HEK293 (cell line): ENCODE results near the gene CAB39L.

Source experiments
- CTCF ChIA-PET: fragments of 350-600 bp; formaldehyde crosslinking; extraction: SDS; loops from one replicate; lab custom pipeline; 2021; ENCODE audit warnings: antibody characterized with exemption; lab: Yijun Ruan, JAX
- POLR2A ChIA-PET: fragments of 300-600 bp; formaldehyde crosslinking; extraction: SDS; loops from one replicate; lab custom pipeline; 2020; ENCODE audit warnings: antibody characterized with exemption, inconsistent platforms; lab: Yijun Ruan, JAX
- H3K27ac ChIP-seq: fragments of 200-500 bp; sonication (Bioruptor generic); 2 replicates; pipeline ENCODE4 v1.5.1; 2014; ENCODE audit warnings: low read depth, low read length, control low read depth, inconsistent platforms; ENCODE audit errors: extremely low read depth
- H3K36me3 ChIP-seq, 2 experiments: fragments of 200-500 bp in 1 of 2; sonication (Bioruptor generic) in 1 of 2; 1 replicate in 1 of 2; 2 replicates in 1 of 2; pipeline ENCODE4 v1.5.1; 2014 to 2017; ENCODE audit warnings: inconsistent platforms in 2 of 2, low read length in 2 of 2; ENCODE audit not compliant: control insufficient read depth in 2 of 2, insufficient read depth in 1 of 2
- H3K4me1 ChIP-seq: fragments of 200-500 bp; sonication (Bioruptor generic); 2 replicates; pipeline ENCODE4 v1.5.1; 2014; ENCODE audit warnings: mild to moderate bottlenecking, low read length, inconsistent platforms; ENCODE audit not compliant: control insufficient read depth, insufficient read depth
- H3K4me3 ChIP-seq: 2 replicates; pipeline ENCODE4 v1.5.1; 2011; ENCODE audit warnings: low read depth, mild to moderate bottlenecking, control low read depth, low read length, moderate library complexity
- H3K9me3 ChIP-seq: fragments of 200-500 bp; sonication (Bioruptor generic); 2 replicates; pipeline ENCODE4 v1.5.1; 2014; ENCODE audit warnings: low read depth, low read length, inconsistent platforms; ENCODE audit not compliant: control insufficient read depth, insufficient read depth
- BCL11A ChIP-seq: fragments of 450-650 bp; formaldehyde crosslinking; IDR thresholded peaks from 2 replicates; pipeline ENCODE4 v1.5.1; 2016; ENCODE audit warnings: low read depth, missing biosample characterization, missing genetic modification characterization
- HOXC10 ChIP-seq: sonication (generic); formaldehyde crosslinking; IDR thresholded peaks from 2 replicates; pipeline ENCODE4 v1.8.1; 2023; ENCODE audit warnings: mild to moderate bottlenecking, missing genetic modification reagents
- KLF17 ChIP-seq: fragments of 450-650 bp; formaldehyde crosslinking; IDR thresholded peaks from 2 replicates; pipeline ENCODE4 v1.5.1; 2016; ENCODE audit warnings: missing biosample characterization, missing genetic modification characterization
- TSHZ1 ChIP-seq: fragments of 450-650 bp; formaldehyde crosslinking; IDR thresholded peaks from 2 replicates; pipeline ENCODE4 v1.5.1; 2016; ENCODE audit warnings: missing biosample characterization, missing genetic modification characterization, borderline replicate concordance
- ZBTB26 ChIP-seq: fragments of 450-650 bp; formaldehyde crosslinking; optimal IDR thresholded peaks from 2 replicates; pipeline ENCODE3; 2016; ENCODE audit warnings: missing biosample characterization, mild to moderate bottlenecking, missing genetic modification characterization
- ZNF112 ChIP-seq: fragments of 450-650 bp; formaldehyde crosslinking; IDR thresholded peaks from 2 replicates; pipeline ENCODE4 v1.5.0; 2017; ENCODE audit warnings: missing biosample characterization, missing genetic modification characterization
- ZNF292 ChIP-seq: fragments of 450-650 bp; formaldehyde crosslinking; IDR thresholded peaks from 2 replicates; pipeline ENCODE4 v1.5.1; 2016; ENCODE audit warnings: low read depth, missing biosample characterization, missing genetic modification characterization, borderline replicate concordance
- ZNF416 ChIP-seq: fragments of 450-650 bp; formaldehyde crosslinking; IDR thresholded peaks from 2 replicates; pipeline ENCODE4 v1.5.1; 2016; ENCODE audit warnings: missing biosample characterization, missing genetic modification characterization
- ZNF449 ChIP-seq: fragments of 450-650 bp; formaldehyde crosslinking; IDR thresholded peaks from 2 replicates; pipeline ENCODE4 v1.5.1; 2017; ENCODE audit warnings: missing biosample characterization, mild to moderate bottlenecking, missing genetic modification characterization, moderate library complexity
- ZNF501 ChIP-seq: fragments of 450-650 bp; formaldehyde crosslinking; IDR thresholded peaks from 2 replicates; pipeline ENCODE4 v1.5.1; 2016; ENCODE audit warnings: missing biosample characterization, missing genetic modification characterization
- ZNF530 ChIP-seq: fragments of 450-650 bp; formaldehyde crosslinking; IDR thresholded peaks from 2 replicates; pipeline ENCODE4 v1.5.1; 2016; ENCODE audit warnings: low read depth, missing biosample characterization, missing genetic modification characterization
- ZNF549 ChIP-seq: fragments of 450-650 bp; IDR thresholded peaks from 2 replicates; pipeline ENCODE4 v1.5.1; 2018; ENCODE audit warnings: missing biosample characterization, missing genetic modification characterization, mild to moderate bottlenecking, inconsistent platforms, moderate library complexity
- ZNF555 ChIP-seq: fragments of 450-650 bp; formaldehyde crosslinking; conservative IDR thresholded peaks from 2 replicates; pipeline ENCODE4 v1.5.1; 2017; ENCODE audit warnings: missing biosample characterization, mild to moderate bottlenecking, missing genetic modification characterization, inconsistent platforms
- ZNF629 ChIP-seq: fragments of 450-650 bp; formaldehyde crosslinking; IDR thresholded peaks from 2 replicates; pipeline ENCODE4 v1.5.1; 2017; ENCODE audit warnings: missing biosample characterization, missing genetic modification characterization
- ZNF76 ChIP-seq: fragments of 450-650 bp; formaldehyde crosslinking; IDR thresholded peaks from 2 replicates; pipeline ENCODE4; 2016; ENCODE audit warnings: low read depth, missing biosample characterization, missing genetic modification characterization, borderline replicate concordance

The CAB39L gene

GRCh38 chr13:49315756-49316482 is 127.9 kb downstream of the CAB39L start:
- no peaks in the 10 kb centered on the region for H3K36me3 ChIP-seq
- ChIA-PET POLR2A (no interaction called here), CTCF (no interaction called here)
- H3K4me1 ChIP-seq: no peaks in the 10 kb centered on the region
- TF ChIP-seq ZNF549 (tag by site-specific recombination): no peak
- TF ChIP-seq ZBTB26: no peak
- TF ChIP-seq ZNF292 (tag by site-specific recombination): no peak
- TF ChIP-seq ZNF416 (tag by site-specific recombination): no peak
- no peak for TF ChIP-seq ZNF629 (tag by site-specific recombination)
- no peak for TF ChIP-seq KLF17 (tag by site-specific recombination)
- TF ChIP-seq ZNF555 (tag by site-specific recombination): no peak
- no peak for TF ChIP-seq ZNF449 (tag by site-specific recombination)
- TF ChIP-seq ZNF76: no peak
- H3K27ac ChIP-seq: no peak overlapping the region
- no peak overlapping the region for H3K4me3 ChIP-seq
- H3K9me3 ChIP-seq: no peaks in the 10 kb centered on the region

GRCh38 chr13:49315036-49315565 is 128.8 kb downstream of the CAB39L start:
- Histone ChIP-seq H3K4me1 (no peaks in the 10 kb centered on the region), H3K36me3 (no peaks in the 10 kb centered on the region), H3K27ac (no peak overlapping the region), H3K4me3 (no peak overlapping the region), H3K9me3 (no peaks in the 10 kb centered on the region)
- ChIA-PET CTCF (interaction anchor here (1.4 kb wide), 1 partner anchor 10 kb away, joined by 3 read pairs; no protein-coding TSS in a partner anchor), POLR2A (interaction anchor here (1.3 kb wide), 1 partner anchor 129 kb away, joined by 4 read pairs; the partner anchor contains the start of genes CAB39L and SETDB2)
- TF ChIP-seq ZNF112 (no peak), ZNF530 (tag by site-specific recombination) (no peak), ZNF549 (tag by site-specific recombination) (no peak), TSHZ1 (no peak), BCL11A (tag by site-specific recombination) (no peak), HOXC10 (CRISPR knock-in tag) (no peak), ZNF501 (no peak)
